EH (cell line): ENCODE data around the gene PIK3IP1.

Source experiments
- DNase-seq: peaks from one replicate; pipeline ENCODE4 v3.0.0-alpha.2; 2015; ENCODE audit warnings: low read depth

PIK3IP1 gene

GRCh38 chr22:31308181-31308580 lies 15.9 kb upstream of the PIK3IP1 start:
- DNase-seq, result no peak

DNA sequence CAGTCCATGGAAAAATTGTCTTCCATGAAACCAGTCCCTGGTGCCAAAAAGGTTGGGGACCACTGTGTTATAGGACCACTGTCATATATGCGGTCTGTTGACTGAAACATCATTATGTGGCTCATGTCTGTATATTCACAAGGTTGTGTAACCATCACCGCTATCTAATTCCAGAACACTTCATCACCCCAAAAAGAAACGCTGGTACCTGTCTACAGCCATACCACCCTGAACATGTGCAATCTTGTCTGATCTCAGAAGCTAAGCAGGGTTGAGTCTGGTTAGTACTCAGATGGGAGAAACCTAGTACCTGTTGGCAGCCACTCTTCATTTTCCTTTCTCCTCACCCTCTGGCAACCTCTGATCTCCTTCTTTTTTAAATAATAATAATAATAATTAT lies 12.9 kb upstream of the PIK3IP1 start:
- DNase-seq, result no peak

DNA sequence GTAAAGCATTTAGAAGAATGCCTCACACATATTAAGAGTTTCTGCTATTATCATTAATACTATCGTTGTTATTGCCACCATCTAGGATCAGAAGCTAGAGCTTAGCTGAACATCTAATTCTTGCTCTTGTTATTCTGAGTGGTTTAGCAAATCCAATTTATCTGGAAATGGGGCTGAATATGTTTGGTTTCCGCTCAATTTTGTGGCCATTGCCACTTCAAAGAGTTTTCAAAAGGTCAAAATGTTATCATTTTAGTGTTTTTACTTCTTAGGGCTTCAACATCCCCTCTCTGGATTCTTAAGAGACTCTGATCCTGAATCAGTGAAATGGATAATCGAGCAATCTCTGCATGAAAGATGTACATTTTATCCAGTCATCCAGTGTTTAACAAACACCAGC lies 10.2 kb upstream of the PIK3IP1 start:
- DNase-seq, result no peak

DNA sequence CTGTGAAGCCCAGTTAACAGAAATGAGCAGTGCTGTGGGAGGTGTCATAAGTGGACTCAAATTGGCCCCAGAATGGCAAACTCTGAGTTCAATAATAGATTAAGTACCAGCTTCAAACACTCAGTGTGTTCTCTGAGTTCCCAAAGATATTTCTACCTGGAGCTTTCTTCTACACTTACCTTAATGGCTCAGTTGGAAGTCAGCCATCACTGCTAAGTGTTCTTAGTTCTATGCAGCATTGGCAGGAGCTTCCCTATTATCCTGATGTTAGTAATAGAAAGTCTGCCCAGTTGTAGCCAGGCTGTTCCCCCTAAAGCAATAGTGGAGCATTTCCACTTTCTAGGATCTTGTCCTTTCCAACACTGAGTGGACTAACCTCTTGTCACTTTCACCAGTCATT lies 9.7 kb upstream of the PIK3IP1 start:
- no peak for DNase-seq

- no peak for DNase-seq
Observed at GRCh38 chr22:31300896-31301295, 8.6 kb upstream of the PIK3IP1 start.

GRCh38 chr22:31295831-31296657 lies 3.8 kb upstream of the PIK3IP1 start:
- DNase-seq, result peak; percentile 53

DNA sequence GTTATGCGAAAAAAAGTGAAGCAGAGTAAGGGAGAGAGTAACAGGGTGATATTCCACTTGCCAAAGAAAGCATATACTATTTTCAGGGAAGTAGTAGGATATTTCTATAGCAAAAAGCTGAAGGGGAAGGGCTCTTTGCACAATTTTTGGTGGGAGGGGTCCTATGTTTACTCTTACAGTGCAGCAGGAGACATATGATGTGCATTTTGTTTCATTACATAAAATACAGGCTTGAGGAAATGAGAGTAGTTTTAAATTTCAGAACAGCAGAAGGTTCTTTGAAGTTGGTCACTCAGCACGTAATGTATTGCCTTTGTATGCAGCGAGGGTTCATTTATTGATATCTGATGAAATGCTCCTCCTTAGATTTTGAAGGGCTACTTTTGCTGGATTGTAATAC lies 3.1 kb upstream of the PIK3IP1 start:
- DNase-seq, result no peak

- peak; percentile 33 for DNase-seq
Observed at GRCh38 chr22:31291481-31292235, 630 bp downstream of the PIK3IP1 start.

DNA sequence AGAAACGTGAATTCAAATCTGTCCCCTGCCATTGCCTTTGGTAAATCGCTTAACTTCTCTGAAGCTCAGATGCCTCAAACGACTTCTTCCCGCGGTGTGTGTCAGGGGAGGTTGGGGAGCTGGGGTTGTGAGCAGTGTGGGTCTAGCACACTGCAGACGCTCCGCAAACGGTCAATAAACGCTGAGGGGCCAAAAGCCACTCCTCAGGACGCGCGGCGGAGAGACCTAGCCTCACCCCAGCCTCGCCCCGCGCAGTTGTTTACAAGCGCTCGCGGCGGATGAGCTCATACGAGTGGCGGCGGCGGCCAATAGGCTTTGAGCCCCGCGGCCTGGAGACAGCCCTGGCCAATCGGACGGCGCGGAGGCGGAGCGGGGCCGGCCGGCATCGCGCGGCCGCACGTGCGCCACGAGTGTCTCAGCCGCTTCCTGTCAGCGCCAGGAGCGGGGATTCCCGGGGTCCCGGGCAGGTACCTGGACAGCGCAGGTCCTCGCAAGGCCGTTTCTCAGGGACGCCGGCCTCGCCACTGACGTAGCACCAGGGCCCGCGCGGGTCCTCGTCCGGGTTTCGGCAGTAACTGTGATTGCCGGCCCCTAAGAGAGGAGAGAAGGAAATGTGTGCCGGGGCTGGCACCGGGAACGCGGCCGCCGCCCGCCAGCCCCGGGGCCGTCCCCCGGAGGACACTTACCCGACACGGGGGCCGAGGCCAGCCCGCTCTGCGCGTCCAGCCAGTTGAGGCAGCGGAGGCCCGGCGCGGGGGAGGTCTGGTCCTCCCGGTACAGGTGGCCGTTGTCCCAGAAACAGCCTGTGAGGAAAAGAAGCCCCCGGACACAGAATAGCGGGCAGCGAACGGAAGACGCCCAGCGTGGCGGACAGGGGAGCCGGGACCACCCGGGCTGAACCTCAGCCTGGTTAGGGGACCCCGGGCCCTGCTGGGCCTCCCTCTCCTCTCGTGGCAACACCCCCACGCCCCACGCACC lies 1.5 kb downstream of the PIK3IP1 start:
- peak; percentile 90 for DNase-seq

GRCh38 chr22:31289344-31289743 lies 2.9 kb downstream of the PIK3IP1 start:
- no peak for DNase-seq

GRCh38 chr22:31288496-31289240 lies 3.6 kb downstream of the PIK3IP1 start:
- DNase-seq, result no peak

DNA sequence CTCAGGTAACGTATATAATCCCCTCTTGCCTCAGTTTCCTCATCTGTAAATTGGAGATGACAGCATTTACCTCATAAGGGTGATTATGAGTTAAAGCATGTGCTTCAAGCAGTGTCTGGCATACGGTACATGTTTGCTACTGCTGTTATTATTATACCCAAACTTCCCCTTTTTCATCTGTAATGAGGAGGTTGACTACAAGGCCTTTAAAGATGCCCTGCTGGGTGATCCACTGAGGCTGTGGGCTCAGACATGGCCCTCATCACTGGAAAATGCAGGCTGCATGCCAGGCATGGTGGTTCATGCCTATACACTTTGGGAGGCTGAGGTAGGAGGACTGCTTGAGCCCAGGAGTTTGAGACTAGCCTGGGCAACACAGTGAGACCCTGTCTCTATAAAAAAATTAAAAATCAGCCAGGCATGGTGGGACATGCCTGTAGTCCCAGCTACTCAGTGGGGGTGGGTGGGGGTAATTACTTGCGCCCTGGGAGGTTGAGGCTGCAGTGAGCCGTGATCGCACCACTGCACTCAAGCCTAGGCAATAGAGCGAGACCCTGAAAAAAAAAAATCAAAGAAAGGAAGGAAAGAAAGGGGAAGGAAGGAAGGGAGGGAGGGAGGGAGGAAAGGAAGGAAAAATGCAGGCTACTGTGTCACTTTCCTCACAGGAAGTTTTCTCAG lies 4.3 kb downstream of the PIK3IP1 start:
- no peak for DNase-seq

DNA sequence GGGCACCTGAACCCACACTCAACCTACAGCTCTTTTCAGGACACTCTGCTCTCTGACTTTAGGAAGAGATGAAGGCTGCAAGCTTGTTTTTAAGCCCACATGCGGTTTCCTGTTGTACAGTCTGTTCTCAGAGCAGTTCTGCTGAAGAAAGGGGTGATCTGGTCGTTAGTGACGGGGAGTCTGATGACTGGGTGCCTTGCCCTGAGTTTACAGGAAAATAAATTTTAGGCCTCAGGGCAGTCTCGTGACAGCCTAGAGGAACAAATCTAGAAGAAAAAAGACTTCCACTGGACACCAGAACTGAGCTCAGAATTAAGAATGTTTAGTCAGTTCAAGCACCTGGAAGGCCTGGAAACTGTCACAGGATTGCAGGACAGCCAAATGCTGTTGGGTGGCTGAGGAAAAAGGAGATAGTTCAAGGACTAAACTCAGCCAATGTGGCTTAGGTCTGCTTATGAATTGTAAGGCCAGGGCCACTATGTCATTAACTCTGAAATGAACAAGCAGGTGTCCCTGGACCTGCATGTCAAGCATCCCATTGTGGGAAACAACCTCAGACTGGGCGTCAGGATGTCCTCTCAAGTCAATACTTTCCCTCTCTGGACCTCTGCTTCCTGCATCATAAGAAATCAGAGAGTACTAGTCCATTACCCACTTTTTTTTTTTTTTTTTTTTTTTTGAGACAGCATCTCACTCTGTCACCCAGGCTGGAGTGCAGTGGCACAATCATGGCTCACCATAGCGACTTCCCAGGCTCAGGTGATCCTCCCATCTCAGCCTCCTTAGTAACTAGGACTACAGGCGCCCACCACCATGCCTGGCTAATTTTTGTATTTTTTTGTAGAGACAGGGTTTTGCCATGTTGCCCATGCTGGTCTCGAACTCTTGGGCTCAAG lies 5.7 kb downstream of the PIK3IP1 start:
- no peak for DNase-seq

GRCh38 chr22:31284281-31285155 lies 7.8 kb downstream of the PIK3IP1 start:
- no peak for DNase-seq

DNA sequence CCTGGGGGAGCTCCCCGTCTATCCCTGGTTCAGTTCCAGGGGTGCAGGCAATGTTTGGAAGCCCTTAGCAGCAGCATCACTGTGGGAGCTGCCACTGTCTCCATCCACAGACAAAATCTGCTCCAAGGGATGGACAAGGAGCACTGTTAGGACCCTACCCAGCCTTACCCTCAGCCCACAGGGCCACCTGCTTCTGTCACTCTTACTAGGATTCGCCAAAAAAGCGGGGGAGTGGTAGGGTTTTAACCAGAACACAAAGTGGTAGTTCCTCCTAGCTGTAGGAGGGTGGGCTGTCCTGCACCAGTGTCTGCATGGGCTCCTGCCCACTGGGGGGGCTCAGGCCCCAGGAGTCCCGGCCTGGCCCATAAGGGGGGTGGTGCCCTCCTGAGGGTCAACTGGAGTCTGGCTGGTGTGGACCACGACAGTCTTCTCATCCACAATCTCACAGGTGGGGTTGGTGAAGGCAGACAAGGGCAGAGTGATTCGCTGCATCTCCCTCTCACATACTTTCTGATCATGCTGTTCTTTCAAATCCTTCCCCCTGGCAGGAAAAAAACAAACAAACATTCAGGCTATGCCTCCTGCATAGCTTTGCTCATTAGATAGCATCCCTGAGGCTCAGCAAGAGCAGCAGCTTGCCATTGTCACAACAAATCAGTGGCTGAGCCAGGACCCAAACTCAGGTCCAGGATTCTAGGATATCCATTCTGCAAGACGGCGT lies 9.4 kb downstream of the PIK3IP1 start:
- no peak for DNase-seq

GRCh38 chr22:31281733-31282132 lies 10.6 kb downstream of the PIK3IP1 start:
- DNase-seq, result no peak

GRCh38 chr22:31279821-31280505 lies 12.3 kb downstream of the PIK3IP1 start:
- no peak for DNase-seq

DNA sequence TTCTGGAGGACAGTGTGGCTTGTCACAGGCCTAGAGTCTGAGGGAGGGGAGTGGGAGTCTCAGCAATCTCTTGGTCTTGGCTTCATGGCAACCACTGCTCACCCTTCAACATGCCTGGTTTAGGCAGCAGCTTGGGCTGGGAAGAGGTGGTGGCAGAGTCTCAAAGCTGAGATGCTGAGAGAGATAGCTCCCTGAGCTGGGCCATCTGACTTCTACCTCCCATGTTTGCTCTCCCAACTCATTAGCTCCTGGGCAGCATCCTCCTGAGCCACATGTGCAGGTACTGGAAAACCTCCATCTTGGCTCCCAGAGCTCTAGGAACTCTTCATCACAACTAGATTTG lies 13.0 kb downstream of the PIK3IP1 start:
- no peak for DNase-seq
